ENCODE data around the gene RP9. TPM values are rescaled to one million over a fixed set of nuclear protein-coding genes. Genes with fewer than 3 reads are reported as not detected.

The RP9 gene
- total RNA-seq, 1 experiment from 2014 or later, result 29.1 TPM

GRCh38 chr7:33114976-33115375 lies 5.8 kb upstream of the RP9 start:
- no peak for TF ChIP-seq CTCF (IDR thresholded peaks at IDR 0.05; ENCODE audit: unreplicated experiment)
- Mint-ChIP-seq H3K4me3 (ENCODE audit: unreplicated experiment) (no peak overlapping the region), H3K27ac (ENCODE audit: low read depth, unreplicated experiment) (no peak overlapping the region), H3K36me3 (ENCODE audit: insufficient read depth, unreplicated experiment) (no peaks in the 10 kb centered on the region), H3K9me3 (ENCODE audit: unreplicated experiment) (peaks cover 10% of the 10 kb centered on the region), H3K4me1 (ENCODE audit: insufficient read depth, unreplicated experiment) (no peaks in the 10 kb centered on the region), H3K27me3 (ENCODE audit: insufficient read depth, unreplicated experiment) (peaks cover 18% of the 10 kb centered on the region)
- intact Hi-C loops (cut with micrococcal nuclease), result no loop called here
- DNase-seq (ENCODE audit: unreplicated experiment), result no peak
- BruUV-seq (replicated peaks), result no TSS peak
- CTCF ChIA-PET, result no interaction called here
- POLR2A ChIA-PET, result interaction anchor here (0.7 kb wide), 1 partner anchor 76 kb away, joined by 3 read pairs; no protein-coding TSS in a partner anchor

GRCh38 chr7:33111614-33112013 lies 2.4 kb upstream of the RP9 start:
- H3K27me3 Mint-ChIP-seq (ENCODE audit: insufficient read depth, unreplicated experiment), result peaks cover 18% of the 10 kb centered on the region
- no peaks in the 10 kb centered on the region for H3K9me3 Mint-ChIP-seq (ENCODE audit: unreplicated experiment)
- H3K4me3 Mint-ChIP-seq (ENCODE audit: unreplicated experiment), result no peak overlapping the region
- CTCF ChIA-PET, result interaction anchor here (0.9 kb wide), 1 partner anchor 75 kb away, joined by 3 read pairs; no protein-coding TSS in a partner anchor
- intact Hi-C loops (cut with micrococcal nuclease), result no loop called here
- TF ChIP-seq CTCF (IDR thresholded peaks at IDR 0.05; ENCODE audit: unreplicated experiment), result no peak
- no TSS peak for BruUV-seq (replicated peaks)
- H3K36me3 Mint-ChIP-seq (ENCODE audit: insufficient read depth, unreplicated experiment), result no peaks in the 10 kb centered on the region
- no peak overlapping the region for H3K27ac Mint-ChIP-seq (ENCODE audit: low read depth, unreplicated experiment)
- POLR2A ChIA-PET, result interaction anchor here (1.0 kb wide), 1 partner anchor 9 kb away, joined by 3 read pairs; no protein-coding TSS in a partner anchor
- DNase-seq (ENCODE audit: unreplicated experiment), result no peak
- H3K4me1 Mint-ChIP-seq (ENCODE audit: insufficient read depth, unreplicated experiment), result peaks cover 4% of the 10 kb centered on the region

- BruUV-seq (replicated peaks), result no TSS peak
- intact Hi-C loops (cut with micrococcal nuclease), result loop anchor here (2.0 to 5.0 kb wide), 4 partner anchors 19 to 417 kb away; partner anchors contain the start of genes BBS9 and NT5C3A
- Mint-ChIP-seq H3K27me3 (ENCODE audit: insufficient read depth, unreplicated experiment) (peaks cover 14% of the 10 kb centered on the region), H3K4me3 (ENCODE audit: unreplicated experiment) (peak overlapping the region; percentile 80), H3K36me3 (ENCODE audit: insufficient read depth, unreplicated experiment) (peaks cover 7% of the 10 kb centered on the region), H3K9me3 (ENCODE audit: unreplicated experiment) (no peaks in the 10 kb centered on the region), H3K27ac (ENCODE audit: low read depth, unreplicated experiment) (no peak overlapping the region), H3K4me1 (ENCODE audit: insufficient read depth, unreplicated experiment) (peaks cover 4% of the 10 kb centered on the region)
- POLR2A ChIA-PET, result interaction anchor here (0.6 to 4.2 kb wide), 8 partner anchors 18 to 377 kb away, joined by 3 to 44 read pairs (median 6); partner anchors contain the start of genes BBS9, FKBP9 and NT5C3A
- DNase-seq (ENCODE audit: unreplicated experiment), result peak; percentile 36
- no peak for TF ChIP-seq CTCF (IDR thresholded peaks at IDR 0.05; ENCODE audit: unreplicated experiment)
- CTCF ChIA-PET, result interaction anchor here (0.5 to 4.0 kb wide), 16 partner anchors 12 to 345 kb away, joined by 3 to 21 read pairs (median 4); partner anchors contain the start of genes BBS9 and NT5C3A
Measured at GRCh38 chr7:33109758-33110238, 594 bp upstream of the RP9 start.

GRCh38 chr7:33108554-33109004 lies 625 bp downstream of the RP9 start:
- no peak for DNase-seq (ENCODE audit: unreplicated experiment)
- intact Hi-C loops (cut with micrococcal nuclease), result loop anchor here (2.0 to 5.0 kb wide), 4 partner anchors 20 to 416 kb away; partner anchors contain the start of genes BBS9 and NT5C3A
- CTCF ChIA-PET, result interaction anchor here (0.6 to 4.0 kb wide), 44 partner anchors 8 to 619 kb away, joined by 3 to 31 read pairs (median 5); partner anchors contain the start of genes BBS9, LSM5 and NT5C3A
- POLR2A ChIA-PET, result interaction anchor here (0.7 to 4.2 kb wide), 21 partner anchors 12 to 447 kb away, joined by 3 to 44 read pairs (median 4); partner anchors contain the start of genes BBS9, FKBP9, KBTBD2 and NT5C3A
- TF ChIP-seq CTCF (IDR thresholded peaks at IDR 0.05; ENCODE audit: unreplicated experiment), result peak; percentile 15
- Mint-ChIP-seq H3K36me3 (ENCODE audit: insufficient read depth, unreplicated experiment) (peaks cover 13% of the 10 kb centered on the region), H3K4me1 (ENCODE audit: insufficient read depth, unreplicated experiment) (peaks cover 4% of the 10 kb centered on the region), H3K27me3 (ENCODE audit: insufficient read depth, unreplicated experiment) (peaks cover 9% of the 10 kb centered on the region), H3K4me3 (ENCODE audit: unreplicated experiment) (peak overlapping the region; percentile 80), H3K9me3 (ENCODE audit: unreplicated experiment) (no peaks in the 10 kb centered on the region), H3K27ac (ENCODE audit: low read depth, unreplicated experiment) (peak overlapping the region; percentile 80)
- no TSS peak for BruUV-seq (replicated peaks)
